GM10266 (cell line): ENCODE measurements around the gene TNFSF15.

Experiments
- DNase-seq: peaks from one replicate; pipeline ENCODE4 v3.0.0; 2012; ENCODE audit errors: extremely low spot score
- CTCF ChIP-seq: IDR thresholded peaks from 2 replicates; pipeline ENCODE4 v1.5.1; 2012; ENCODE audit warnings: mild to moderate bottlenecking, low read depth; ENCODE audit not compliant: control insufficient read depth, insufficient read depth; ENCODE audit errors: missing control alignments

Gene TNFSF15

GRCh38 chr9:114805670-114806525 lies at the start of gene TNFSF15:
TNFSF15 (minus strand) TSS chr9:114806039; CDS start chr9:114806012, 27 bp downstream.
- no peak for DNase-seq

GRCh38 chr9:114855488-114855887 lies 49.6 kb upstream of the TNFSF15 start:
- no peak for DNase-seq
- TF ChIP-seq CTCF: no peak

More at GRCh38 chr9:114805670-114806525, at the start of gene TNFSF15:
- no peak for TF ChIP-seq CTCF

- TF ChIP-seq CTCF: no peak
- DNase-seq: no peak
These were observed 49.0 kb upstream of the TNFSF15 start for GRCh38 chr9:114854736-114855355.

- DNase-seq: no peak
- TF ChIP-seq CTCF: no peak
These were observed 47.4 kb upstream of the TNFSF15 start for GRCh38 chr9:114853071-114853855.

GRCh38 chr9:114852050-114852594 lies 46.3 kb upstream of the TNFSF15 start:
- no peak for DNase-seq
- TF ChIP-seq CTCF: no peak

- TF ChIP-seq CTCF: no peak
- no peak for DNase-seq
These were observed 45.5 kb upstream of the TNFSF15 start for GRCh38 chr9:114851306-114851705.

GRCh38 chr9:114850871-114851270 lies 45.0 kb upstream of the TNFSF15 start:
- TF ChIP-seq CTCF: no peak
- no peak for DNase-seq
